Mucosa of gallbladder (tissue), 1 donor: ENCODE measurements around the gene BCAS4. TPM values are rescaled to one million over a fixed set of nuclear protein-coding genes. Genes with fewer than 3 reads are reported as not detected.
"Not testable (repeated sequence)": the region's sequence is repeated elsewhere in the genome, so short reads cannot be mapped to it uniquely, and the experiment has no call there.

Experiments
- DNase-seq: peaks from one replicate; pipeline ENCODE4 v3.0.0-alpha.2; 2020; ENCODE audit warnings: low spot score
- total RNA-seq: library from RNA; stranded (reverse); gene quantifications from one replicate; pipeline ENCODE4 v1.2.1, GENCODE V29; 2021
- donor health status: DM: no; HTN: no; CAD: no.

Gene BCAS4
- total RNA-seq = 8.2 TPM

- DNase-seq = peak; percentile 83
These were observed at the start of gene BCAS4 for GRCh38 chr20:50794846-50795634. TSS of gene BCAS4 (plus strand) at chr20:50795061. CDS start at chr20:50795084, 23 bp downstream.

DNA sequence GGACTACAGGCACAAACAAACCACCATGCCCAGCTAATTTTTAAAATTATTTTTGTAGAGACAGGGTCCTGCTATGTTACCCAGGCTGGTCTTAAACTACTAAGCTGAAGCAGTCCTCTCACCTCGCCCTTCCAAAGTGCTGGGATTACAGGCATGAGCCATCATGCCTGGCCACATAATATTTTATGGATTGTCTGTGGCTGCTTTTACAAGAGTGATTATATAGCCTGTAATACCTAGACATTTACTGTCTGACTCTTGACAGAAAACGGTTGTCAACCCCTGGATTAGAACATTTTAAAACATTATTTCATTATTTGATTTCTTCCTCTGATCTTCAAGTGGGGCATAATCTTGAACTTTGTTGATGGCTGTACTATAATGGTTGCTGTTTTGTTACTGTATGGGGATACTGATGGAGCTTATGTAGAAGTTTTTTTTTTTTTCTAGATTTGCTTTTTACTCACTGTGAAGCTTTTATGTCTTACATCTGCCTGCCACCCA, 49.2 kb upstream of the BCAS4 start:
- DNase-seq = no peak

GRCh38 chr20:50746138-50746940, 48.5 kb upstream of the BCAS4 start:
- DNase-seq = peak; percentile 65

GRCh38 chr20:50747275-50747674, 47.6 kb upstream of the BCAS4 start:
- DNase-seq = no peak

GRCh38 chr20:50750145-50750671, 44.7 kb upstream of the BCAS4 start:
- DNase-seq = peak; percentile 5

DNA sequence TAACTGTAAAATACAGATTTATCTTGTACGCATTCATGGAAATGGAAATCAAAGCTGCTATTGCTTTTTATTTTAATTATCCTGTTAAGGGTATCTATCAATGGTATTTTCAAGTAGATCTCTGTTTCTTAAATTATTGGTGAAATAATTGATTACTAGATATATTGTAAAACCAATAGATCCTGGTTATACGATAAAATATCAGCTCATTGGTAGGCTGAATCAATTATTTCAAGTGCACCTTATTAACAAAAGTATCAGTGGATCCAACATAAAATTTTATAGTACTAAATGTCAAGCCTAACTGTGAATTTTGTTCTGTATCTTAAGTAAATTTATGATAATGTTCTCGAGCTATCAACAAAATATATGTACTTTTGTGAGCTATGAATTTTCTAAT, 41.7 kb upstream of the BCAS4 start:
- DNase-seq = no peak

DNA sequence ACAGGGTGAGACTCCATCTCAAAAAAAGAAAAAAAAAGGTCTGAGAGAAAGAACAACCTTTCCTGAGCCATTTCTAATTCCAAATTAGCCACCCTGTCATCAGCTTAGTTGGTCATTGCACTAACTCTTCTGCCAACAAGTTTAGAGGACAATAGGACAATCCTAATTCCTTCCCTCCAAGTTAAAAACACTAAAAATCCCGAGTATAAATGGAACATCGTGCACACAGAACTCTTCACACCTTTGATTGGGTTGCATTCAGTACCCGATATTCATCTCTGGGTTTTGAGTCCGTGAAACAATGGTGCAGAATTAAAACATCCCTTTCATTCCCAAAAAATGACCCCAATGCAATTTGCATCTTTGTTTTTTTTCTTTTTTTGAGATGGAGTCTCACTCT, 40.4 kb upstream of the BCAS4 start:
- no peak for DNase-seq

DNA sequence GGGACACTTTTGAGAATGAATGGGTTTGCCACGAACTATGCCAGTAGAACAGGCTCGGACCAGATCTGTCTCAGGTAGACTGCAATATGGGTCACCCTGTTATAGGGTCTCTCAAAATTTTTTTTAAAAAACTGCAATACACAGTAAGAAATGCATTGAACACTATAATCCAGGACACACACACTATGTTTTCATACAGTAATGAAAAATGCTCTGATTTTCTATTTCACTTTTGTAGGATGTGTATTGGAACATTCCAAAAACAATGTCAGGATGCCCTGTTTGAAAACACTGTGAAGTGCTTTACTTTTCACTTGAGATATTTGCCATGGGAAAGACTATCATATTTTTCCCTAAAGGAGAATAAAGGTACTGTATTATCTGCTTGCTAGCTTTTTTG, 38.4 kb upstream of the BCAS4 start:
- no peak for DNase-seq

DNA sequence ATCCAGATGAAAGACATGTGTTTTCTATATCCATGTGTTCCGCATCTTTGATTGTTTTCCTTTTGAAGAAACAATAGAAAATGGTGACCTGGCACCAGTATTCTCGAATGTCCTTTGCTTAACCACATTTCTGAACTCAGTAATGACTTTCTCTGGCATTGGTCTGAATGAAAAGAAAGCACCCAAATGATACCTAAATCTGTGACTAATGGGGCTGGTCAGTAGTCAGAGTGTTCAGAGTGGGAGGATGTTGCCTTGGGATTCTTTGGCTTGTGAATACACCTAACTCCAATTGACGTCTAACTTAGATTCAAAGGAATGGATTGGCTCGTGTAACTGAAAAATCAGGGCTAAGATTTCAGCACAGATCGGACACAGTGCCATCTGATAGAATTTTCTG, 36.4 kb upstream of the BCAS4 start:
- peak; percentile 5 for DNase-seq

- peak; percentile 6 for DNase-seq
These were observed 35.9 kb upstream of the BCAS4 start for GRCh38 chr20:50758992-50759391.

DNA sequence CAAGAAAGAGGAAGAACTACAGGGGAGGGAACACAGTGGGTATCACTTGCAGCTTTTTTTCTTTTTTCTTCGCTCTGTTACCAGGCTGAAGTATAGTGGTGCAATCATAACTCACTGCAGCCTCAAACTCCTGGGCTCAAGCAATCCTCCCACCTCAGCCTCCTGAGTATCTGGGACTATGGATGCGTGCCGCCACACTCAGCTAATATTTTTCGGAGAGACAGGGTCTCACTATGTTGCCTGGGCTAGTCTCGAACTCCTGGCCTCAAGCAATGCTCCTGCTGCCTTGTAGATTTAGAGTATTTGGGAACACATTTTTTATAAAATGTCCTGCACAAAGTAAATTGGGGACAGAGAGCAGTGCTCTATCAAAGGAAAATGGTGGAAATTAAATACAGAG, 35.2 kb upstream of the BCAS4 start:
- DNase-seq = no peak

GRCh38 chr20:50762045-50762422, 32.8 kb upstream of the BCAS4 start:
- peak; percentile 10 for DNase-seq

- peak; percentile 84 for DNase-seq
These were observed 32.2 kb upstream of the BCAS4 start for GRCh38 chr20:50762435-50763220.

- not testable (repeated sequence) for DNase-seq
These were observed 31.1 kb upstream of the BCAS4 start for GRCh38 chr20:50763550-50764458.

DNA sequence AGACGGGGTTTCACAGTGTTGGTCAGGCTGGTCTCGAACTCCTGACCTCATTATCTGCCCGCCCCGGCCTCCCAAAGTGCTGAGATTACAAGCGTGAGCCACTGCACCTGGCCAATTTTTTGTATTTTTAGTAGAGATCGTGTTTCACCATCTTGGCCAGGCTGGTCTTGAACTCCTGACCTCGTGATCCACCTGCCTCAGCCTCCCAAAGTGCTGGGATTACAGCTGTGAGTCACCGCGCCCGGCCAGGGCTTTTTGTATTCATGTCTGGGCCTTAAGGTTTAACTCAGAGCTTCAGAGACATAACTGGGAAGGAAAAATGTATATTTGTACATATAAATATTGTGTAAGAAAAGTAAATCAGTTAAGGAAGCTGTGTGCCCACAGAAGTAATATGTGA, 29.6 kb upstream of the BCAS4 start:
- DNase-seq = not testable (repeated sequence)

DNA sequence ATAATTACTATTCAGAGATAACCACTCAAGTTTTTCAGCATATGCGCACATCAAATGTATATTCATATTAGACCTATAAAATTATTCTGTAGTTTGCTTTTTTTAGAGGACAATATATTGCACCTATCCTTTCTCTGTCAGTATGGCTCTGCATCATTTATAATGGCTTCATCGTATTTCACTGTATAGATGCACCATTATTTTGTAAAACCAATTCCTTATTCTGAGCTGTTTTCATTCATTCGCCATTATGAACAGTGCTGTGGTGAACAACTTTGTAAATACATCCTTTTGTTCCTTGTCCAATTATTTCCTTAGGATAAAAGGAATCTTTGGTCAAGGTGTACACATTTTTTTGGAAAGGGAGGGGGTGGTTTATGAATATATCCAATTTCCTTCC, 29.2 kb upstream of the BCAS4 start:
- DNase-seq = no peak

GRCh38 chr20:50766955-50767809, 27.7 kb upstream of the BCAS4 start:
- DNase-seq = not testable (repeated sequence)

GRCh38 chr20:50768991-50769390, 25.9 kb upstream of the BCAS4 start:
- not testable (repeated sequence) for DNase-seq

GRCh38 chr20:50769551-50770085, 25.2 kb upstream of the BCAS4 start:
- not testable (repeated sequence) for DNase-seq
